Left forelimb (tissue), 1 donor: Measurements from ENCODE around the gene PROCA1.

Source experiments
- DNase-seq: peaks from one replicate; pipeline ENCODE4 v3.0.0-alpha.2; 2018; ENCODE audit warnings: low spot score

Gene PROCA1

DNA sequence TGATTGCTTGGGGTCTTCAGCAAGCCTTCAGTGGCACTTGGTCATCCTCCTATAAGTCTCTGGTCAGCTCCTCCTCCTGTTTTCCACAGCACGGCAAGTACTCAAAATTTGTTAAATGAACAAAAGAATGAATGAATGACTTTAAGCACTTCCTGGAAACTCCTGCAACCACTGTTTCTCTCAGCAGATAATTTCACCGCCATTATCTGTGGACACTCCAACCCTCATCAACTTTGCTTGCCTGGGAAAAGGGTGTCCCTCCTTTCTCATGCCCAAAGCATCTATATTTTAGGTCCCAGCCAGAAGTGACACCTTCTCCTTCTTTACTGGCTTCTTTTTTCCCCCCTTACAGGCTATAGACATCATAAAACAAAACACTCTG is 4.4 kb downstream of the PROCA1 start:
- no peak for DNase-seq

DNA sequence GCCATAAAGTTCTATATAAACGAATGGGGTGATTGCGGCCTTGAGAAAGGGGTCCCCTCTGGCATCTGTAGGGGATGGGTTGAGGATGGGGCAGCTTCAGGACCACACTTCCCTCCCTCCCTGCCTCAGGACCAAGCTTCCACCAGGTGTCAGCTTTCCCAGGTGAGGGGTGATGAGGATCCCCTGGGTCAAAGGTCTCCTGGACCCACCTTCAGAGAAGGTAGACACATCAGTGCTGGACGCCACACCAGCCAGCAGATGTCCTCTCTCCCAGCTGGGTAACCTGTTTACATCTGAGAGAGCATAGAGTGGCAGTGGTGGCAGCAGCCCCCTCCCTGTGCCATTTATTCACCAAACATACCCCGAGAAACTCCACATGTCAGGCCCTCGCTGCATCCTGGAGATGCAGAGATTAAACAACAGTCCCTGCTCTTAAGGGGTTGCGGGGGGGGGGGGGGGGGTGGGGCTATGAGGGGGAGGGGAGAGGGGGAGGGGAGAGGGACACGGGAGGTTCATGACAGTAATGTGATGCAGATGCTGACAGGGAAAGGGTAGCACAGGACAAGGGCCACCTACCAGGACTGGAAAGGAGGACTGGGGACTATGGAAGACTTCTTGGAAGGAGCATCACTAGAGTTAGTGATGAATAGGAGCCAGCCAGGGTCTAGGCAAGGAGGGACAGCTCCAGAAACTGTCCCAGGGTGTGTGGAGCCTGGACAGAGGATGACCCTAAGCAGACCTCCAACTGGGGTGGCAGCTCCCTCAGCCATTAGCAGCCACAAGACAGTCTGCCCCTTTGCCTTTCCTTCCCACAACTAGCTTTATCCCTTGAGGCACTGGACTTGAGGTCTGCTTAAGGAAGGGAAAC is 5.0 kb downstream of the PROCA1 start:
- no peak for DNase-seq

DNA sequence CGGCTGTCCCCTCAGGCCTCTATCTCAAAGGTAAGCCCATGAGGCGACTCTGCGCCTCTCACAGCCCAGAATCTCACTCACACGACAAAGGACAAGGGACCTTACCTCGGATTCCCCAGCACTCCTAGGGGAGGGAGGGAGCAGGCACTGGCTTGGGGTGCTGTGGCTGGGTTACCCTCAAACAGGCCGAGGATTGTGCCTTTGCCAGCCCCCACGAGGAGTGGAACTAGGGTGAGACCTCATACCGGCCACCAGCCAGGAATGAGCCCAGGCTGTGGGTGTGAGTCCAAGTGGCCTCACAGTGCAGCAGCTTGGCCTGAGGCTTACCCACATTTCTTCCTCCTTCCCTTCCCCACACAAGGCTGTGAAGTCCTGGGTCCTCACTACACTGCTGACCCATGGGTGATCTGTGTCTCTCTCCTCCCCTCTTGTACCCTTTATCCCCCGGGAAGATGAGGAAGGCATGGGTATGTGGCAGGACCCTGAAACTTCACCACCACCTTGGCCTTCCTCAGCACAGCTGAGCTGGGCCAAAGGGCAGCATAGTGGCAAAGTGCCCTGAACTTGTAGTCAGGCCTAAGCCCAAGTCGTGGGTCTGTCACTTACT is 5.9 kb downstream of the PROCA1 start:
- DNase-seq: no peak

DNA sequence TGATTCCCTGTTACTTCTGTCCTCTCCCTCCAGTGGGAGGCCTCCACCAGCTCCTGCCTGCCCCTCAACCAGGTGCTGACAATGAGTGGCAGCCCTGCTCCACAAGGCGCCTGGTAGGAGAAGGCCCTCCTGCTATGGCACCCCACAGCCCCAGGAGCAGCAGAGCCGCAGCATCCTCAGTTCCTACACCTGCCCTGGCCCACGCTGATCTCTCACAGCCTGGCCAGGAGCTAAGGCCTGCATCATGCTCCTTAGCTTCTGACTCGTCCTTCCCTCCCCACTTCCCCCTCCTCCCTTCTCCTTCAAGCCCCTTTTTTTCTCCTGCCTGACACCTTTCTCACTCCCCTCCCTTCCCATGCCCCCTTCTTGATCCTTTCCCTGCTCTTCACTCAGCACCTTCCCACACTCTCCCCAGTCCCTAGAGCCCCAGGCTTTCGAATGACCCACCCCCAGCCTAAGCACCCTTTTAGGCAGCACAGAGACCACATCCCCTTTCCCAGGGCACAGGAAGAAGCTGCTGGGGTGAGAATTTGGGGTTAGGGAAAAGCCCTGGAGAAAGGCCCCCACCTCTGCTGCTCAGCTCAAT is 6.5 kb downstream of the PROCA1 start:
- no peak for DNase-seq

DNA sequence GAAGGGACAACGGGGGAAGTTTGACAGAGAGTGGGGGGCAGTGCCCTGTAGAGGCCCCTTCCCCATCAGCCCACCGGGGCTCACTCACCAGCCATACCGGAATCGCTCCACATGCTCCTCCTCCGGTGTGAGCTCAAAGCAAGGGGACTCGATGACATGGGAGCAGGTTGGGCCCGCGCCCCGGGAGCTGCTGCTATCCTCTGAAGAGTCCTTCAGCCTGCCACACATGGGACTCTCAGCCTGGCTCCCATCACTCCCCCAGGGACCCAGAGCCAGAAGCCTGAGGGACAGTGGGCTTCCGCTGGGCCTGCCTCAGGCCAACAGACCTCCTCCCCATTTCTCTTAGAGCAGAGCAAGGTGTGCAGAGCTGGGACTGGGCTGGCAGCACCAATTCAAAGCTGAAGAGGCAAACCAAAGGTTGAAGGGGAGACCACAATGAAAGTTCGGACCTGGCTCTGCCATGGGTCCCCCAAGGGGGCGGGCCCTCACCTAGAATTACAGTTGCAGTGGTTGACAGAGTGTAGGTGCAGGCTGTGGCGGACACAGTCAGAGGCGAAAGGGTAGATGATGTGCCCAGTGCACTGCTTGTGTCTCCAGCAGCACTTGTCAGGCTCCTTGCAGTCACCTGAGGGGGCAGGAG is 7.3 kb downstream of the PROCA1 start:
- DNase-seq: no peak

DNA sequence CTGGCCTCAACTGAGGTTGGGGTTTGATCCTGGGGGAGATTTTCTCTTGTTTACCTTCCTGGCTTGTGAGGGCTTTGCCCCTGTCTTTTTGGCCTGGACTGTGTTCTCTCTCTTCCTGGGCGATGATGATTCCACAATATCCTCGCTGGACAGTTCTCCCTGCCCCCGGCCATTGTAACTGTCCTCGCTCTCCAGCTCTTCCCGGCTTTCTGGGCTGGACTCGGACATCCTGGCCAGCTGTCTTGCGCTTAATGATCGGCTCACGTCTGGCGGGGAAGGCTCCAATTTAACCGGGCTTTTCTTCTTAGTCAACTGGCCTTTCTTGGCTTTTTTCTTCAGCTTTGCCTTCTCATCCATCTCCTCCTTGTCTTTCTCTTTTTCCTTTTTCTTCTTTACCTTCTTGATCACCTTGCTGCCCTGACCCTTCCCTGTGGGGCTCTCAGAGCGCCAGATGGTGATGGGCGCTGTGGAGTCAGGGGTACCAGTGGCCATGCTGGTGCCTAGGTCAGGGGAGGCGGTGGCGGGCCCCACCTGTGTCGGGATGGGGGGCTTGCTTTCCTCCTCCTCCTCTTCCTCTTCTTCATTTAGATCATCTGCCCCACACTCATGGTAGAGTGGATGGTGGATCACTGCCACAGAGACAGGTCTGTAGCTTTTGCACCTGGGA is 8.0 kb downstream of the PROCA1 start:
- no peak for DNase-seq

DNA sequence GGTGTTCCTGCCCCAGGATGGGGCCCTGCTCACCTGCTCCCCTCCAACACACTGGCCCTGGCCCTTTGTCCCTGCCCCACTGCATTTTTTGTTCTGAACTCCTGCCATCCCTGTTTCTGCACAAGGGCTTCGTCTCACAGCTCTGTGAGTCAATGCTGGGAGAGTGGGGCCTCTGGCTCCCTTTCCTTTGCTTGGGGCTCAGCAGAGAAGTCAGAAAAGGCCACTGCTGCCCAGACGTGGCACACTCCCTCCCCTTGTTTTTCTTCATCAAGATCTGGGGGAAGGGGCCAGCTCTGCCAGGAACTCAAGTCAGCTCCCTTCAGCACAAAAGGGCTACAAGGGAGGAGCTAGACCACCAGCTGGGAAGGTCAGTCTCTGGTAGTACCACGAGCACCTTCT is 8.9 kb downstream of the PROCA1 start:
- no peak for DNase-seq

DNA sequence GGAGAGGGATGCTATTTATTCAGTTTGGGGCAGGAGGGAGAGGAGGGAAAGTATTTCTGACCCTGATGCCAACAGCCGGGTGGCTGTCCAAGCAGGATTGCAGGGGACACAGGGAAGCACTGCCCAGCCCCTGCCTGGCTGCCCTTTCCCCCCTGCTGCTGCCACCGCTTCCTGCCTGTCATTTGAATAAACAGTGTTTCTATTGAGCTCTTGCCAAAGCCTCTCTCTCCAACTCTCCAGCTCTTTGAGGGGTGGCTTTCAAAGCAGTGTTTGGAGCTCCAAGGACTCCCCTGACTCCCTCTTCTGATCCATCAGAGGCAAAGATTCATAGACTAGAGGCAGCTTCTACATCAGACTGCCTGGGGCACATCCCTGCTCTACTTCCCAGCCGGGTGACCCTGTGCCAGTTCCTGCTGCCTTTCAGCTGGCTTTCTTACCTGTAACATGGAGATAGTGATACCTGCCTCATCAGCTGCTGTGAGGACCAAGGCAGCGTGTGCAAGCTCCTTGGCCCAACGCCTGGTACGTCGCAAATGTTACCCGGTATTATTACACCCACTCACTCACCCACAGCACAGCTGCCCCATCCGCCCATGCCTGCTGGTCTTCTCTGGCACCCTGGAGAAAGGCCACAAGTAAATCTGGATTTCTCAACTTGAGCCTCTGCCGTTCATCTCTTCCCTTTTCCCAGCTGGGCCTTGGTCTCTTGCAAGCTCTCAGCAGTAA is 9.5 kb downstream of the PROCA1 start:
- DNase-seq: no peak

DNA sequence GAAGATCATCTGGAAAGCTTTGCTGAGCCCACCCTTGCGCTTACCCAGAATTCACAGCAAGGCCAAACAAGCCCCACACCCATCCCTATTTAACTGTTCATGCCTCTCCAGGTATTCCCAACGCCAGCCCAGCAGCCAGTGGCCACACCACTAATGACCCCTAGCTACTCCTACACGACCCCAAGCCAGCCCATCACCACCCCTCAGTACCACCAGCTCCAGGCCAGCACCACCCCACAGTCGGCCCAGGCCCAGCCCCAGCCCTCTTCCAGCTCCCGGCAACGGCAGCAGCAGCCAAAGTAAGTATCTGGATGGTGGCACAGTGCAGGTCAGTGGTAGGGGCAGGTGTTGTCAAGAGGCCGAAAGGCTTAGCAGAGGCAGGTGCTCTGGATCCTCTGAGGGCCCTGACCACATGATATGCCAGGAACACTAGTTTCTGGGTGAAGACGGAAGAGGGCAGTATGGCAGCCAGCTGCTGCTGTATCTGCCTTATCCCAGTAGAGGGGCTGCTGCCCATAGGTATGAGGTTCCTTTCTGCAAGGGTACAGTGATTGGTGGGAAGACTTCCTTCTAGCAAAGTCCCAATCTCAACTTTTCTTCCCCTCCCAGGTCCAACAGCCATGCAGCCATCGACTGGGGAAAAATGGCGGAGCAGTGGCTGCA is 10.7 kb downstream of the PROCA1 start:
- no peak for DNase-seq

DNA sequence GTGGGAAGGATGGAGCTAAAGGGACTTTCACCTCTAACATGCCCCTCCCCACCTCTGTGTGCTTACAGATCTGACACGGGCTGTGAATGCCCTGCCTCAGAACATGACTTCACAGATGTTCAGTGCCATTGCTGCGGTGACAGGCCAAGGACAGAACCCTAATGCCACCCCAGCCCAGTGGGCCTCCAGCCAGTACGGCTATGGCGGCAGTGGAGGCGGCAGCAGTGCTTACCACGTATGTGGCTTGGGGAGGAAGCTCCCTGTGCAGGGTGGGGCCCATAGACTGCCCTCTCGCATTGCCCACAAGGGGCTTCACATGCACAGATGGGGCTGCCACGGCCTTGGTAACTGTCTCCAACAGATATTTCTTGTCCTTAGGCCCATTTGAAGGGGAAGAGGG is 11.4 kb downstream of the PROCA1 start:
- no peak for DNase-seq

DNA sequence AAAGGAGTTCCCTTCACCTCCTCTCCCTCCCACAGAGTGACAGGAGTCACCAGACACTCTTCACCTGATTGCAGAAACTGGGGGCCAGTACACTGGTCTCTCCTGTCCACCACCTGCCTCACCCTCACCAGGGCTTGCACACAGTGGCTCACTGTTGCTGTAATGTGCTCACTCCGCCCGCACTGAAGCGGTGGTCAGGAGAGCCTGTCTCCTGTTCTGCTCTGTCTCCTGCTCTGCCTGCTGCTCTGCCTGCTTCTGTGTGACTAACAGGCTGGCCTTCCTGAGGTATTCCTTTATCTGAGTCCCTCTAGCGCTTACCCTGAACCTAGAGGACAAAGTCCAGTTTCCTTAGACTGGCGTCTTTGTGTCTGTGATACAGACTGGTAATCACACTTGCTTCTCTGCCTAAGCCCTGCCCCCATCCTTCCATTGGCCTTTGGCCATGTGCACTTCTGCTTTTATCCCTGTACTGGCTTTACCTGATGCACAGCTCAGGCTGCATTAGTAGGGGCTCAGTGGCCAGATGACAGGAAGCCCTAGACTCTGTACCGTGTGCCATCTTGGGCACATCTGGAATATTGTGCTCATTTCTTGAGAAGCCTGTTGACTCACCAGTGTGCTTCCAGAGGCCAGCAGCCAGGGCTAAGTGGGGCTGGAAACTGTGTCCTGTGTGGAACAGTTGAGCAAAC is 13.3 kb downstream of the PROCA1 start:
- DNase-seq: no peak

DNA sequence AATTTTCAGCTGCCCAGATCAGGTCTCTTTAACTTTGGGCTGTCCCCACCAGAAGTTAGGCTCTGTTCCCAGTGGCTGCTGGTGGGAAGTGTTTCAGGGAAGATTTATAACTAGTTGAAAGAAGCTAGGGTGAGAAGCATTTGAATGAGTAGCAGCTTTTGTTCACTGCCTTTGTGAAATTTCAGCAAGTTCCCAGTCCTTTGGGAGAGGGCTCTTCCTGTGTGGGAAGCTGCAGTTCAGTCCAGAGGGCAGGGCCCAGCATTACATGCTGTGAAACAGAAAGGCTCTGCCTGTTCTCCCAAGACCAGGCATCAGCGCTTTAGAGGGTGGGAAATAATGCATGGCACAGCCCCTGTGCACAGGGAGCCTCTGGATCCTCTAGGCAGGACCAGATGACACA is 17.8 kb downstream of the PROCA1 start:
- no peak for DNase-seq

DNA sequence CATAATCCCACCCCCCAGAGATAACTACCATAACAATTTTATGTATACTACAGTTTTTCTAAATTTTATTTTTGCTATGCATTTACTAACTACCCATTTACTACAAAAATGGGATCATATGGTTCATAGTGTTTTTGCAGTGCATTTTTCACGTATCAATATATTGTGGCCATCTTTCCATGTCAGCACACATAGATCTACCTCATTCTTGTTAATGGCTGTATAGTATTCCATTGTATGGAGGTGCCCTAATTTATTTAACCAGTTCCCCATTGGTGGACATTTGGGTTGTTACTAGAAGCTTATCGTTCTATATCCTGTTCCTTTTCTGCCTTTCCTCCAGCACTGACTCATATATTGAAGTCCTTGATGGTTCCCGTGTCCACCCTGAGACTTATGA is 22.7 kb downstream of the PROCA1 start:
- no peak for DNase-seq

DNA sequence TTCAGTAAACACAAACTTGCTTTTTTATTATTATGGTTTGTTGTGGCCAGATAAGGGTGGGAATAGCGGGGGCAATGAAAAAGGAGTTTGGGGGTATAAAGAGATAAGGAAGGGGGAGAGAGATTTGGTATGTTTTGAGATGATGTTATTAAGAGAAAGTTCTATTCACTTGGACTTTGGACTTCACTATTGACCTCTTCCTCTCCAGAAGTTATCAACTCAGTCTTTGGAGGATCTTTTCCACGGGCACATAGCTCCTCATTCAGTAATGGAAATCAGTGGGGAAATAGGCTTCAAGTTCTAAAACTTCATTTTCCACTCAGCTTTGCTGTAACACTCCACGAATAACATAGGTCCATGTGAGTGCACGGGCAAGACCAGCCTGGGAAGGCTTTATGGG is 23.2 kb downstream of the PROCA1 start:
- DNase-seq: no peak

DNA sequence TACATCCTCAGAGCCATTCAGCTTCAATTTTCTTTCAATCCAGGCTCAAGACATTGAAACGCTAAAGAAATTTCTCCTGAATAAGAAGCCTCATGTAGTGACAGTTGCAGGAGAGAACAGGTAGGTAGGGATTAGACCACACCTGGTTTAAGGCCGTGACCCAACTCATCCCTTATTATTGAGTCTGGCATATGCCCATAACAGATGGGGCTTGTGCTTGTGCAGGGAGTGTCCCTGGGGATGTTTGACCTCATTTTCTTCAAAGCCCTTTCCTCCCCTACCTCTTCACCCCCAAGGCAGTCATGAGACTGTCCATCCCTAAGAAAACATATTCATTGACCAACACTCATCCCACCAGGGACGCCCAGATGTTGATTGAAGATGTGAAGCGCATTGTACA is 25.4 kb downstream of the PROCA1 start:
- DNase-seq: no peak

DNA sequence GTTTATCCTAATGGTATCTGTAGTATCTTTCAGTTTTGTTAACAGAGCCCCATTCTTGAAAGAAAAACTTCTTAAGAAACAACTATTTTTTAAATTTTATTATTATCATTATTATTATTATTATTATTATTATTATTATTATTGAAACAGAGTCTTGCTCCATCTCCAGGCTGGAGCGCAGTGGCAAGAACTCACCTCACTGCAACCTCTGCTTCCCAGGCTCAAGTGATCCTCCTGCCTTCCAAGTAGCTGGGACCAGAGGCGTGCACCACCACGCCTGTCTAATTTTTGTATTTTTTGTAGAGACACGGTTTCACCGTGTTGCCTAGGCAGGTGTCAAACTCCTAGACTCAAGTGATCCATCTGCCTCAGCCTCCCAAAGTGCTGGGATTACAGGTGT is 26.3 kb downstream of the PROCA1 start:
- DNase-seq: no peak

DNA sequence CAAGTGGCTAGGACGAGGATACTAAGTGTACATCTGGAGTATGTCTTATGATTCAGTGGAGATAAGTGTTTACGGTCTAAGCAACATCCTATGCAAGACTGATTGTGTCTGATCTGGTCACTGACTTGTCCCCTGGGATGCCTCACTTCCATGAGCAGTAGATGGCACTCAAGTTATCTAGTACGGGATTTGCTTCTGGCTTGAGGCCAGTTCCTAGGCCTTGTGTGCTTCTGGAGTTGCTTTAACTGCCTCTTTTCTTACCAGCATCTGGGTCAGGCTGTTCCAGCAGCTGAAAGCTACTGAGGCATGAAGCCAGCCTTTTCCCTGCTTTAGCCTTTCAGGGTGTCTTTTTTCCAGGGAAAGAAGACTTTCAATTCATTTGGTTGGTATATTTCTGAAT is 26.7 kb downstream of the PROCA1 start:
- no peak for DNase-seq

DNA sequence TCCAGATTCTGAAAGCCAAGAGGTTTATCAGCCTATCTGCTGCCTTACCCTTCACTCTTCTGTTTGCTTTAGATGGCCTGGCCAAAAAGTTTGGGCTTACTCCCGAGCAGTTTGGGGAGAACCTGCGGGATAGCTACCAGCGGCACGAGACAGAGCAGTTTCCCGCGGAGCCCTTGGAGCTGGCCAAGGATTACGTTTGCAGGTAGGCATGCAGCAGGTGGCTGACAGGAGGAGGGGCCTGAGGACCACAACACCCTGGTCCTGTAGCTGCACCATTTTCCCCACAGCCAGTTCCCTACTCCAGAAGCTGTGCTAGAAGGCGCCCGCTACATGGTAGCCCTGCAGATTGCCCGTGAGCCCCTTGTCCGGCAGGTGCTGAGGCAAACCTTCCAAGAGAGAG is 29.0 kb downstream of the PROCA1 start:
- no peak for DNase-seq

DNA sequence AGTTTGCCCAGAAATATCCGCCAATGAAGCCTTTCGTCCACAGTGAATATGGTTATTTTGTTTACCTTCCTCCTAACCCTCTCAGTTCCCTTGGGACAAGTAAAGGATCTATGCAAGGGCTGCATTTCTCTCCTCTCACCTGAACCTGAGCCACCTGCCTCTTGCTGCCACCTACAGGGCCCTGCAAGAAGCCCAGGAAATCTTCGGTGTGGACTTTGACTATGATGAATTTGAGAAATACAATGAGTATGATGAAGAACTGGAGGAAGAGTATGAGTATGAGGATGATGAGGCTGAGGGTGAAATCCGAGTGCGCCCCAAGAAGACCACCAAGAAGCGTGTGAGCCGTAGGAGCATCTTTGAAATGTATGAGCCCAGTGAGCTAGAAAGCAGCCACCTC is 35.7 kb downstream of the PROCA1 start:
- no peak for DNase-seq

DNA sequence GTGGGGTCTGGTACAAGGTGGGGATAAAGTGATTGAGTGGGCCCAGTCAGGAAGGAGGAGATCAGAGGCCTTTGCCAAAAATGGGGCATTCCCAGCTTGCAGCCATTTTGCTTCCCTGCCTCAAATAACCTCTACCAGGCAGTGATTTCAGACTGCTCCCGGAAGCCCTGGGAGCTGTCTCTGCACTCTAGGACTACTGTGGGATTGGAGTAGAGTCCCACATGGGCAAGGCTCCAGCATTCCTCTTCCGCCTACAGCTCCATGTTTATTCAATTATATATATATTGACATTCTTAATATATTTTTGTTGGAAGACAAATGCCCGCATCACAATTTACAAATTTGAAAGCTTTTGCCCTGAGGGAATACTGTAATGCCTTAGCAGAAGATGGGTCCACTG is 36.2 kb downstream of the PROCA1 start:
- no peak for DNase-seq

DNA sequence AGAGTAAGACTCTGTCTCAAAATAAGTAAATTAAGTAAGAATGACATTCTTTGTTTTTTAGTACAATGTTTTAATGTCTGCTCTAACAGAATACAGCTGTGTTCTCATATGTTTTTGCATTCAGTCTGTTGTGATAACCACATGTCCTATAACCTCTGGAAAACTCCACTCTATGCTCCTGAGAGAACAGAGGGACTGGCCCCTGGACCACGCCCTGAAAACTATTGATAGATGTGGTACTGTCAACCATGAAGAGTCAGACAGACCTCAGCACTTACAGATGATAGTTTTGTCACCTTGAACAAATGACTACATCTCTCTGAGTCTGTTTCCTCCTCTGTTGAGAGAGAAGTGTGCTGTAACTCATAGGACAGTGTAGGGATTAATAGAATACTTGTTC is 41.8 kb downstream of the PROCA1 start:
- DNase-seq: no peak
